22Rv1 (cell line): ENCODE data around the gene ADAMTS9.

Experiments
- CTCF ChIP-seq: fragments of 450-650 bp; IDR thresholded peaks from 2 replicates; pipeline ENCODE4 v1.5.1; 2017; ENCODE audit warnings: mild to moderate bottlenecking
- ZFX ChIP-seq: fragments of 450-650 bp; IDR thresholded peaks from 2 replicates; pipeline ENCODE4 v1.6.1; 2017; ENCODE audit warnings: antibody characterized with exemption, borderline replicate concordance

GRCh38 chr3:64561868-64562267 is 125.9 kb downstream of the ADAMTS9 start:
- TF ChIP-seq CTCF (no peak), ZFX (no peak)
